ENCODE measurements around the gene CFDP1.

The CFDP1 gene

GRCh38 chr16:75379911-75380847 is 53.1 kb downstream of the CFDP1 start:
- DNase-seq (ENCODE audit: low read depth): no peak
- TF ChIP-seq CTCF (IDR thresholded peaks at IDR 0.05; ENCODE audit: low read length, missing control alignments): no peak
- no peak overlapping the region for H3K4me3 ChIP-seq (replicated peaks; ENCODE audit: low read depth, low read length)

- no peak for TF ChIP-seq CTCF (IDR thresholded peaks at IDR 0.05; ENCODE audit: low read length, missing control alignments)
- DNase-seq (ENCODE audit: low read depth): no peak
- no peak overlapping the region for H3K4me3 ChIP-seq (replicated peaks; ENCODE audit: low read depth, low read length)
These were observed 54.0 kb downstream of the CFDP1 start for GRCh38 chr16:75379339-75379738.

GRCh38 chr16:75378616-75379015 is 54.7 kb downstream of the CFDP1 start:
- no peak for TF ChIP-seq CTCF (IDR thresholded peaks at IDR 0.05; ENCODE audit: low read length, missing control alignments)
- no peak overlapping the region for H3K4me3 ChIP-seq (replicated peaks; ENCODE audit: low read depth, low read length)
- no peak for DNase-seq (ENCODE audit: low read depth)

GRCh38 chr16:75377729-75378386 is 55.4 kb downstream of the CFDP1 start:
- DNase-seq (ENCODE audit: low read depth): peak; percentile 98
- no peak overlapping the region for H3K4me3 ChIP-seq (replicated peaks; ENCODE audit: low read depth, low read length)
- TF ChIP-seq CTCF (IDR thresholded peaks at IDR 0.05; ENCODE audit: low read length, missing control alignments): no peak

- no peak for TF ChIP-seq CTCF (IDR thresholded peaks at IDR 0.05; ENCODE audit: low read length, missing control alignments)
- no peak for DNase-seq (ENCODE audit: low read depth)
- no peak overlapping the region for H3K4me3 ChIP-seq (replicated peaks; ENCODE audit: low read depth, low read length)
These were observed 56.7 kb downstream of the CFDP1 start for GRCh38 chr16:75376475-75377161.

- H3K4me3 ChIP-seq (replicated peaks; ENCODE audit: low read depth, low read length): no peak overlapping the region
- no peak for DNase-seq (ENCODE audit: low read depth)
- no peak for TF ChIP-seq CTCF (IDR thresholded peaks at IDR 0.05; ENCODE audit: low read length, missing control alignments)
These were observed 58.9 kb downstream of the CFDP1 start for GRCh38 chr16:75374388-75374787.
